Measurements from ENCODE around the gene UGT2B15. TPM values are rescaled to one million over a fixed set of nuclear protein-coding genes. Genes with fewer than 3 reads are reported as not detected.
"Not testable (repeated sequence)": the region's sequence is repeated elsewhere in the genome, so short reads cannot be mapped to it uniquely, and the experiment has no call there.

UGT2B15 gene
- total RNA-seq, 2 donors from 2014 or later: 0.41 TPM; not detected in 1

DNA sequence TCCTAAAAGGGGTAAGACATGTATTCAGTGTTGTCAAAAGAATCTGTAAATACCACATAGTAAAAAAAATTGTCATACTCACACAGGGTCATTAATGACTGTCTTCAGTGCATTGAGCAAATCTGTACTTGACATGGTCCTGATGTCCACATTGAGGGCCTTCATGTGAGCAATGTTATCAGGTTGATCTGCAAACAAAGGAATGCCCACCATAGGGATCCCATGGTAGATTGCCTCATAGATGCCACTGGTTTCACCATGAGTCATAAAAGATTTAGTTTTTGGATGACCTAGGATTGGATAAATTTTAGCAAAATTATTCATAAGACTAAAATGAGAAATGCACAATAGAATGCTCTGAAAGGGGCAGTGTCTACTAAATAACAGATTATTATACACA lies 38.1 kb upstream of the UGT2B15 start:
- Histone ChIP-seq H3K27ac (no peak overlapping the region), H3K4me1 (replicated peaks) (no peaks in the 10 kb centered on the region), H3K27me3 (replicated peaks; ENCODE audit: insufficient read depth) (no peaks in the 10 kb centered on the region), H3K36me3 (no peaks in the 10 kb centered on the region), H3K9me3 (no peaks in the 10 kb centered on the region), H3K4me3 (no peak overlapping the region)
- no peak for TF ChIP-seq CTCF (IDR thresholded peaks at IDR 0.05)
- no peak for TF ChIP-seq POLR2A (IDR thresholded peaks at IDR 0.05)
- TF ChIP-seq POLR2AphosphoS5 (IDR thresholded peaks at IDR 0.05): no peak
- intact Hi-C loops (cut with DNase I): no loop called here
- no peak for DNase-seq (ENCODE audit: low spot score)

DNA sequence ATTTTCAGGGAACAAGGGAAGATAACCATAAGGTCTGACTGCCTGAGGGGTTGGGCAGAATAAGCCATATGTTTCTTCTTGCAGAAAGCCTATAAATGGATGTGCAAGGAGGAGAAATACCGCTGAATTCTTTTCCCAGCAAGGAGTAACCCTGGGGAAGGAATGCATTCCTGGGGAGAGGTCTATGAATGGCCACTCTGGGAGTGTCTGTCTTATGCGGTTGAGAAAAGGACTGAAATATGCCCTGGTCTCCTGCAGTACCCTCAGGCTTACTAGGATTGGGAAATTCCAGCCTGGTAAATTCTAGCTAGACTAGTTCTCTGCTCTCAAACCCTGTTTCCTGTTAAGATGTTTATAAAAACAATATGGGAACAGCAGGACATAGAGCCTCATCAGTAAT lies 32.7 kb upstream of the UGT2B15 start:
- H3K4me1 ChIP-seq (replicated peaks); H3K27ac ChIP-seq; H3K36me3 ChIP-seq; intact Hi-C loops (cut with DNase I); DNase-seq (ENCODE audit: low spot score); H3K9me3 ChIP-seq; H3K27me3 ChIP-seq (replicated peaks; ENCODE audit: insufficient read depth); H3K4me3 ChIP-seq: not testable (repeated sequence)
- WGBS: 76% methylated on average over 2 of the region's 2 CpGs

GRCh38 chr4:68700152-68700551 lies 29.7 kb upstream of the UGT2B15 start:
- Histone ChIP-seq H3K4me3 (no peak overlapping the region), H3K27ac (no peak overlapping the region), H3K36me3 (no peaks in the 10 kb centered on the region), H3K9me3 (no peaks in the 10 kb centered on the region), H3K4me1 (replicated peaks) (no peaks in the 10 kb centered on the region), H3K27me3 (replicated peaks; ENCODE audit: insufficient read depth) (no peaks in the 10 kb centered on the region)
- DNase-seq (ENCODE audit: low spot score): no peak
- intact Hi-C loops (cut with DNase I): no loop called here
- 85% methylated on average over 3 of the region's 3 CpGs for WGBS
- TF ChIP-seq POLR2AphosphoS5 (IDR thresholded peaks at IDR 0.05) (no peak), CTCF (IDR thresholded peaks at IDR 0.05) (no peak), POLR2A (IDR thresholded peaks at IDR 0.05) (no peak)

GRCh38 chr4:68693325-68694075 lies 23.0 kb upstream of the UGT2B15 start:
- no peak for DNase-seq (ENCODE audit: low spot score)
- H3K27ac ChIP-seq: no peak overlapping the region
- H3K4me3 ChIP-seq: no peak overlapping the region
- H3K4me1 ChIP-seq (replicated peaks): no peaks in the 10 kb centered on the region
- 54% methylated on average over 9 of the region's 9 CpGs for WGBS
- intact Hi-C loops (cut with DNase I): no loop called here
- no peaks in the 10 kb centered on the region for H3K36me3 ChIP-seq
- TF ChIP-seq POLR2AphosphoS5 (IDR thresholded peaks at IDR 0.05): no peak
- TF ChIP-seq POLR2A (IDR thresholded peaks at IDR 0.05): no peak
- TF ChIP-seq CTCF (IDR thresholded peaks at IDR 0.05): no peak
- no peaks in the 10 kb centered on the region for H3K27me3 ChIP-seq (replicated peaks; ENCODE audit: insufficient read depth)
- H3K9me3 ChIP-seq: no peaks in the 10 kb centered on the region

DNA sequence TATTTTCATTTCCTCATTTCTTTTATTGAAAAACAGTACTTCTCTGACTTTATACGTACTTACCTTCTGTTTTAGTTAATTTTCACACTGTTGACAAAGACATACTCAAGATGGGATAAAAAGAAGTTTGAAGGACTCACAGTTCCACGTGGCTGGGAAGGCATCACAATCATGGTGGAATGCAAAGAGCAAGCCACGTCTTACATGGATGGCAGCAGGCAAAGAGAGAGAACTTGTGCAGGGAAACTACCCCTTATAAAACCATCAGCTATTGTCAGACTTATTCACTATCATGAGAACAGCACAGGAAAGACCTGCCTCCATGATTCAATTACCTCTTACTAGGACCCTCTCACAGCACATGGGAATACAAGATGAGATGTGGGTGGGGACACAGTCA lies 20.7 kb upstream of the UGT2B15 start:
- Histone ChIP-seq H3K9me3 (no peaks in the 10 kb centered on the region), H3K36me3 (no peaks in the 10 kb centered on the region), H3K4me1 (replicated peaks) (no peaks in the 10 kb centered on the region), H3K27ac (no peak overlapping the region), H3K27me3 (replicated peaks; ENCODE audit: insufficient read depth) (no peaks in the 10 kb centered on the region), H3K4me3 (no peak overlapping the region)
- intact Hi-C loops (cut with DNase I): no loop called here
- DNase-seq (ENCODE audit: low spot score): no peak
- no peak for TF ChIP-seq POLR2A (IDR thresholded peaks at IDR 0.05)
- no peak for TF ChIP-seq CTCF (IDR thresholded peaks at IDR 0.05)
- no peak for TF ChIP-seq POLR2AphosphoS5 (IDR thresholded peaks at IDR 0.05)
- 83% methylated on average over 3 of the region's 3 CpGs for WGBS

Measured in prostate gland (tissue), 2 donors.